ENCODE measurements around the gene EME2. TPM values are rescaled to one million over a fixed set of nuclear protein-coding genes. Genes with fewer than 3 reads are reported as not detected.

The EME2 gene
- total RNA-seq, 1 experiment from 2014 or later: 63.6 TPM

GRCh38 chr16:1723450-1724147 is 49.0 kb upstream of the EME2 start:
- Histone ChIP-seq H3K79me1 (ENCODE audit: insufficient read depth, low read depth, low read length, poor library complexity, severe bottlenecking) (no peaks in the 10 kb centered on the region), H3K9ac (ENCODE audit: extremely low read depth, insufficient read length, low read length) (no peak overlapping the region), H3K18ac (ENCODE audit: insufficient read length, low read depth, low read length) (no peak overlapping the region), H3K56ac (ENCODE audit: insufficient read length, low read depth, low read length) (no peak overlapping the region), H2BK5ac (ENCODE audit: insufficient read length, low read length) (no peak overlapping the region), H3K4me2 (ENCODE audit: insufficient read depth, insufficient read length, low read length) (no peak overlapping the region), H3K23ac (ENCODE audit: insufficient read length, low read depth, low read length) (no peak overlapping the region), H2AFZ (ENCODE audit: low read length) (no peak overlapping the region), H3K27me3 (ENCODE audit: insufficient read depth, low read length) (no peaks in the 10 kb centered on the region), H4K5ac (ENCODE audit: insufficient read length, low read depth, low read length) (no peak overlapping the region), H3K4ac (ENCODE audit: low read depth, low read length) (no peak overlapping the region), H3K9me3 (ENCODE audit: control insufficient read depth, low read depth, low read length) (no peaks in the 10 kb centered on the region), H3K27ac (ENCODE audit: insufficient read length, low read depth, low read length) (no peak overlapping the region), H3K79me2 (ENCODE audit: insufficient read depth, low read length) (no peaks in the 10 kb centered on the region), H3T11ph (ENCODE audit: low read length) (no peak overlapping the region), H2BK15ac (ENCODE audit: low read depth, low read length) (no peak overlapping the region), H2BK20ac (ENCODE audit: low read depth, low read length, poor library complexity, severe bottlenecking) (no peak overlapping the region), H2BK12ac (ENCODE audit: insufficient read length, low read depth, low read length) (no peak overlapping the region), H3K4me1 (ENCODE audit: insufficient read depth, low read length) (no peaks in the 10 kb centered on the region), H2AK5ac (ENCODE audit: insufficient read length, low read length) (no peak overlapping the region), H3K14ac (ENCODE audit: insufficient read depth, low read length) (no peak overlapping the region), H4K8ac (replicated peaks; ENCODE audit: insufficient read length, low read depth, low read length) (no peak overlapping the region), H4K20me1 (ENCODE audit: control insufficient read depth, insufficient read depth, insufficient read length) (no peaks in the 10 kb centered on the region), H4K91ac (ENCODE audit: insufficient read length, low read depth, low read length) (no peak overlapping the region), H3K23me2 (ENCODE audit: insufficient read length, low read depth, low read length, poor library complexity, severe bottlenecking) (no peaks in the 10 kb centered on the region), H2BK120ac (ENCODE audit: low read depth, low read length, poor library complexity, severe bottlenecking) (no peak overlapping the region)
- TF ChIP-seq CTCF (conservative IDR thresholded peaks at IDR 0.05): peak; percentile 87
- H3K36me3 Mint-ChIP-seq (ENCODE audit: insufficient read depth in 1 of 3, low read depth in 3 of 3): peaks cover 0 to 14% (median 12%) of the 10 kb centered on the region in 3 experiments; a peak in 5 of 7 replicates
- no peak overlapping the region for H3K4me3 Mint-ChIP-seq
- no peak for DNase-seq
- no peaks in the 10 kb centered on the region for H3K9me3 Mint-ChIP-seq
- no peak overlapping the region for H3K27ac Mint-ChIP-seq
- no CpG with 5 or more reads among the region's 6 CpGs for WGBS (ENCODE audit: extremely low coverage, insufficient read length, low lambda C conversion rate)
- peaks cover 0 to 7% of the 10 kb centered on the region in 2 experiments; a peak in 3 of 4 replicates for H3K4me1 Mint-ChIP-seq
- no peaks in the 10 kb centered on the region for H3K27me3 Mint-ChIP-seq (ENCODE audit: low read depth)

Measured in H9 (cell line).